Lung (tissue), 12 donors: Measurements from ENCODE around the gene NKRF. TPM values are rescaled to one million over a fixed set of nuclear protein-coding genes. Genes with fewer than 3 reads are reported as not detected.

ENCODE experiments used
- ATAC-seq: fragments of 200-7000 bp; cut with Tn5 transposase; one replicate; pipeline ENCODE4 v1.9.1; 2020; ENCODE audit warnings: moderate number of reproducible peaks; ENCODE audit not compliant: insufficient read depth, low FRiP score
- DNase-seq, 3 donors: peaks; one replicate each; pipeline ENCODE4 v3.0.0-alpha.2; 2013 to 2017
- H3K27ac ChIP-seq, 2 donors: one replicate each; pipeline ENCODE4 v1.5.1; 2013; ENCODE audit warnings: mild to moderate bottlenecking in 2 of 2, moderate library complexity in 2 of 2, control low read depth in 1 of 2, inconsistent platforms in 1 of 2, low read depth in 1 of 2, low read length in 1 of 2
- H3K27me3 ChIP-seq, 3 donors: one replicate each; pipeline ENCODE4 v1.5.1; 2013; ENCODE audit warnings: low read length in 2 of 3; ENCODE audit not compliant: control insufficient read depth in 3 of 3, insufficient read depth in 3 of 3
- H3K36me3 ChIP-seq, 4 donors: one replicate each; pipeline ENCODE4 v1.5.1; 2013; ENCODE audit warnings: low read length in 4 of 4, mild to moderate bottlenecking in 1 of 4, moderate library complexity in 1 of 4; ENCODE audit not compliant: control insufficient read depth in 4 of 4, insufficient read depth in 4 of 4
- H3K4me1 ChIP-seq, 5 donors: one replicate each; pipeline ENCODE4 v1.5.1; 2013; ENCODE audit warnings: low read length in 5 of 5, mild to moderate bottlenecking in 2 of 5, moderate library complexity in 1 of 5; ENCODE audit not compliant: control insufficient read depth in 5 of 5, insufficient read depth in 5 of 5
- H3K4me3 ChIP-seq: one replicate; pipeline ENCODE4 v1.5.1; 2013; ENCODE audit warnings: mild to moderate bottlenecking, control low read depth, moderate library complexity
- H3K9ac ChIP-seq, 2 donors: one replicate each; pipeline ENCODE4 v1.5.1; 2013; ENCODE audit warnings: low read length in 2 of 2, control low read depth in 1 of 2; ENCODE audit not compliant: insufficient read depth in 1 of 2
- H3K9me3 ChIP-seq, 4 donors: one replicate each; pipeline ENCODE4 v1.5.1; 2013; ENCODE audit warnings: low read length in 3 of 4, mild to moderate bottlenecking in 1 of 4, moderate library complexity in 1 of 4; ENCODE audit not compliant: control insufficient read depth in 4 of 4, insufficient read depth in 3 of 4
- WGBS, 2 donors: extraction: QIAGEN DNeasy Blood & Tissue Kit; methylation state at CpG; one replicate each; pipeline ENCODE4 v1.1.7; 2013; 5-methylcytosine and 5-hydroxymethylcytosine counted together
- polyA plus RNA-seq, 2 donors: library from polyadenylated mRNA; stranded (reverse); fragments of 200-250 nt; gene quantifications; one replicate each; pipeline ENCODE4 v1.2.1, GENCODE V29; 2013
- total RNA-seq, 2 donors: library from RNA; depleted of rRNA in 1 of 2; stranded (reverse); fragments of >200 nt in 1 of 2; gene quantifications; one replicate each; pipeline ENCODE4 v1.2.1, GENCODE V29; 2014 to 2021
- TF ChIP-seq, protein P1 (sequence below): IDR thresholded peaks from 2 replicates; pipeline ENCODE4 v1.5.1; 2012; ENCODE audit warnings: mild to moderate bottlenecking; ENCODE audit errors: control extremely low read depth, extremely low read depth
- donor health status: control.
- donor health status: control.
- donor health status: Bipolar disorder and iron deficiency.
- donor health status: healthy.
- donor health status: DM: yes; HTN: yes; CAD: no.

Gene NKRF
- total and polyA plus RNA-seq, 4 donors, result 4.1 to 9.6 (median 6.5) TPM

DNA sequence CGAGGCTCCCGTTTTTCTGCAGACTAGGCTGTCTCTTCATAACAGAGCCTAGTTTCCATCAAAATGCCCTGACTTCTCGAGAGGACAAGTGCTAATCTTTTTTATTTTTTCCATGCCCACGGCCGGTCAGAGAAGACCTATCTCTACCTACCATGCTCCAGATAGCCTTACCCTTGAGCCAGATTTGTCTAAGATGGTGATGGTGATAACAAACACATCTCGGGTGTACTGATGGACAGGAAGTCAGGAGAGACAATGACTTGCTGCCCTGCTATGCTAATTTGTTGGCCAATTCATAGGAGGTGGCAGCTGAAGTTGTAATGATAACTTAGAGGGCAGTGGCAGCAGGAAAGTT lies 42.2 kb upstream of the NKRF start:
- Histone ChIP-seq H3K27ac (no peak overlapping the region), H3K36me3 (peaks cover 0 to 3% (median 1%) of the 10 kb centered on the region in 4 donors)

DNA sequence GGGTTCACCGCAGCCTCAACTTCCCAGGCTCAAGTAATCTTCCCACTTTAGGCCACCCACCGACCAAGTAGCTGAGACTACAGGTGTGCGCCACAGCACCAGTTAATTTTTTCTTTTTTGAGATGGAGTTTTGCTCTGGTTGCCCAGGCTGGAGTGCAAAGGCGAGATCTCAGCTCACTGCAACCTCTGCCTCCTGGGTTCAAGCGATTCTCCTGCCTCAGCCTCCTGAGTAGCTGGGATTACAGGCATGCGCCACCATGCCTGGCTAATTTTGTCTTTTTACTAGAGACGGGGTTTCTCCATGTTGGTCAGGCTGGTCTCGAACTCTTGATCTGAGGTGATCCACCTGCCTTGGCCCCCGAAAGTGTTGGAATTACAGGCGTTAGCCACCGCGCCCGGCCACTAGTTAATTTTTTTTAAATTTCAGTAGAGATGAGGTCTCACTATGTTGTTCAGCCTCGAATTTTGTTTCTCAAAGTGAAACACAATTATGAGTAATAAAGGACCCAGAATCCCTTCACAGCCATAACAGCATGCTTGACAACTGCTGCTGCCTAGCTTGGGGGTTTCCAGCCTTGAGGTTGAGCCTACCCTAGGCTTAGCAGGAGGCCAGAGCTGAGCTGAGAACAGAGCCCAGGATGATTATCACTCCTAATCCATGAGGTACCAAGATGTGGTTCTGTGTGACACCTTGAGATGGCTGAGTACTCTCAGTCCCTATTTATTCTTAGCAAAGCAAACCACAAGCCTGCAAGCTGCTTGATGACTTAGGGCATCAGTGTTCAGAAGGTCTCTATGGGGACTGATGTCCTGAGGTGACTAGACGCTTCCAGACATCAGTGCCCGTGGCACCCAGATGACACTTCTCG lies 41.6 kb upstream of the NKRF start:
- TF ChIP-seq, protein P1, sequence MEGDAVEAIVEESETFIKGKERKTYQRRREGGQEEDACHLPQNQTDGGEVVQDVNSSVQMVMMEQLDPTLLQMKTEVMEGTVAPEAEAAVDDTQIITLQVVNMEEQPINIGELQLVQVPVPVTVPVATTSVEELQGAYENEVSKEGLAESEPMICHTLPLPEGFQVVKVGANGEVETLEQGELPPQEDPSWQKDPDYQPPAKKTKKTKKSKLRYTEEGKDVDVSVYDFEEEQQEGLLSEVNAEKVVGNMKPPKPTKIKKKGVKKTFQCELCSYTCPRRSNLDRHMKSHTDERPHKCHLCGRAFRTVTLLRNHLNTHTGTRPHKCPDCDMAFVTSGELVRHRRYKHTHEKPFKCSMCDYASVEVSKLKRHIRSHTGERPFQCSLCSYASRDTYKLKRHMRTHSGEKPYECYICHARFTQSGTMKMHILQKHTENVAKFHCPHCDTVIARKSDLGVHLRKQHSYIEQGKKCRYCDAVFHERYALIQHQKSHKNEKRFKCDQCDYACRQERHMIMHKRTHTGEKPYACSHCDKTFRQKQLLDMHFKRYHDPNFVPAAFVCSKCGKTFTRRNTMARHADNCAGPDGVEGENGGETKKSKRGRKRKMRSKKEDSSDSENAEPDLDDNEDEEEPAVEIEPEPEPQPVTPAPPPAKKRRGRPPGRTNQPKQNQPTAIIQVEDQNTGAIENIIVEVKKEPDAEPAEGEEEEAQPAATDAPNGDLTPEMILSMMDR, result no peak
- Histone ChIP-seq H3K9me3 (no peaks in the 10 kb centered on the region), H3K36me3 (peaks cover 0 to 3% (median 1%) of the 10 kb centered on the region in 4 donors), H3K27me3 (no peaks in the 10 kb centered on the region), H3K4me3 (no peak overlapping the region), H3K27ac (no peak overlapping the region), H3K4me1 (no peaks in the 10 kb centered on the region), H3K9ac (no peak overlapping the region)
- WGBS, 2 donors, result 84 to 93% methylated on average over 17 of the region's 17 CpGs
- DNase-seq (no peak), ATAC-seq (no peak)

More for the DNA sequence above, 42.2 kb upstream of the NKRF start:
- H3K4me1 ChIP-seq, result no peaks in the 10 kb centered on the region
- no peak overlapping the region for H3K9ac ChIP-seq
- H3K27me3 ChIP-seq, result no peaks in the 10 kb centered on the region
- DNase-seq (no peak), ATAC-seq (no peak)
- no peak overlapping the region for H3K4me3 ChIP-seq
- TF ChIP-seq, protein P1, result no peak
- 67 to 79% methylated on average over 6 of the region's 6 CpGs for WGBS, 2 donors
- no peaks in the 10 kb centered on the region for H3K9me3 ChIP-seq

DNA sequence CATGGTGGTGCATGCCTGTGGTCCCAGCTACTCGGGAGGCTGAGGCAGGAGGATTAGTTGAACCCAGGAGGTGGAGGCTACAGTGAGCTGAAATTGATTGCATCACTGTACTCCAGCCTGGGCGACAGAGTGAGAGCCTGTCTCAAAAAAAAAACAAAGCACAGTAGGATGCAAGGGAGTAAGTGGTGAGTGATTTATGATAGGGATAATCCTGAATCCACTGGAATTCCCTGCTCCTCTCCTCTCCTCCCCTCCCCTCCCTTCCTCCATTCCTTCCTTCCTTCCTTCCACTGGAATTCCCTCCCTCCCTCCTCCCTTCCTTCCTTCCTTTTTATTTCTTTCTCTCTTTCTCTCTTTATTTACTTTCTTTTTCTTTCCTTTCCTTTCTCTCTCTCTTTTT lies 40.9 kb upstream of the NKRF start:
- ATAC-seq (no peak), DNase-seq (no peak)
- Histone ChIP-seq H3K27ac (no peak overlapping the region), H3K4me1 (no peaks in the 10 kb centered on the region), H3K9me3 (no peaks in the 10 kb centered on the region), H3K27me3 (no peaks in the 10 kb centered on the region), H3K9ac (no peak overlapping the region), H3K36me3 (peaks cover 0 to 3% (median 1%) of the 10 kb centered on the region in 4 donors), H3K4me3 (no peak overlapping the region)
- TF ChIP-seq, protein P1, result no peak
- 65 to 75% methylated on average over 2 of the region's 2 CpGs for WGBS, 2 donors
